H1 (cell line): ENCODE measurements around the gene HK1. TPM values are rescaled to one million over a fixed set of nuclear protein-coding genes. Genes with fewer than 3 reads are reported as not detected.

Source experiments
- CTCF ChIA-PET: fragments of 300-600 bp; sonication (Branson Sonifier 250); formaldehyde crosslinking; loops from one replicate; lab custom pipeline; 2021; ENCODE audit not compliant: partially characterized antibody; lab: Charles Lee
- POLR2A ChIA-PET: fragments of 300-600 bp; sonication (Branson Sonifier 250); formaldehyde crosslinking; loops from one replicate; lab custom pipeline; 2021; ENCODE audit warnings: inconsistent platforms; ENCODE audit not compliant: partially characterized antibody; lab: Charles Lee
- DNase-seq, 2 experiments: peaks; one replicate each; pipeline versions ENCODE4 v3.0.0 to v3.0.0-alpha.2; 2010 to 2022; ENCODE audit warnings: low spot score in 2 of 2, low read depth in 1 of 2, mixed read lengths in 1 of 2
- FAIRE-seq: peaks from 2 replicates; lab custom pipeline; 2011; peaks lifted over from hg19 to GRCh38; lab: Jason Lieb, UNC
- H2AFZ ChIP-seq: 2 replicates; pipeline ENCODE4 v1.8.1; 2012; ENCODE audit warnings: low read length, inconsistent platforms
- H2AK5ac ChIP-seq: 2 replicates; pipeline ENCODE4 v1.6.1; 2013; ENCODE audit warnings: low read depth, low read length
- H2BK120ac ChIP-seq: replicated peaks from 2 replicates; pipeline ENCODE3; 2013; ENCODE audit warnings: low read depth, low read length, inconsistent platforms
- H2BK12ac ChIP-seq: 2 replicates; pipeline ENCODE4 v1.6.1; 2013; ENCODE audit warnings: low read depth, low read length
- H2BK15ac ChIP-seq: 2 replicates; pipeline ENCODE4 v1.6.1; 2013; ENCODE audit warnings: low read length
- H2BK20ac ChIP-seq: 2 replicates; pipeline ENCODE4 v1.6.1; 2013; ENCODE audit warnings: low read length
- H2BK5ac ChIP-seq: 2 replicates; pipeline ENCODE4 v1.6.1; 2013; ENCODE audit warnings: low read depth, low read length
- H3K14ac ChIP-seq: 2 replicates; pipeline ENCODE4 v1.6.1; 2013; ENCODE audit warnings: inconsistent platforms; ENCODE audit not compliant: insufficient read length
- H3K18ac ChIP-seq: 2 replicates; pipeline ENCODE4 v1.6.1; 2013; ENCODE audit warnings: low read length; ENCODE audit errors: extremely low read depth
- H3K23ac ChIP-seq: 2 replicates; pipeline ENCODE4 v1.6.1; 2013; ENCODE audit warnings: inconsistent platforms; ENCODE audit not compliant: insufficient read length
- H3K23me2 ChIP-seq: 2 replicates; pipeline ENCODE4 v1.6.1; 2013; ENCODE audit warnings: low read depth, low read length
- H3K27ac ChIP-seq: 2 replicates; pipeline ENCODE4 v1.6.1; 2011; ENCODE audit warnings: low read depth, low read length, inconsistent platforms
- H3K27me3 ChIP-seq, 4 experiments: replicated peaks in 1 of 4; 1 replicate in 1 of 4; 2 replicates in 3 of 4; pipeline versions ENCODE4 v1.6.1 to v1.8.1; 2011 to 2013; ENCODE audit warnings: low read length in 3 of 4, mild to moderate bottlenecking in 3 of 4, inconsistent platforms in 2 of 4, mixed read lengths in 2 of 4, moderate library complexity in 1 of 4; ENCODE audit not compliant: control insufficient read depth in 3 of 4, insufficient read depth in 3 of 4; ENCODE audit errors: extremely low read depth in 1 of 4
- H3K36me3 ChIP-seq, 4 experiments: 2 replicates each; pipeline versions ENCODE4 v1.6.1 to v1.8.1; 2011 to 2013; ENCODE audit warnings: mild to moderate bottlenecking in 4 of 4, low read length in 3 of 4, moderate library complexity in 2 of 4, control low read depth in 1 of 4, inconsistent platforms in 1 of 4; ENCODE audit not compliant: insufficient read depth in 4 of 4, control insufficient read depth in 2 of 4
- H3K4ac ChIP-seq: replicated peaks from 2 replicates; pipeline ENCODE3; 2013; ENCODE audit warnings: low read length, low read depth, mixed read lengths, inconsistent platforms; ENCODE audit not compliant: insufficient read length
- H3K4me1 ChIP-seq, 4 experiments: replicated peaks in 1 of 4; 1 replicate in 1 of 4; 2 replicates in 3 of 4; pipeline versions ENCODE4 v1.6.1 to v1.8.1; 2011 to 2013; ENCODE audit warnings: low read length in 3 of 4, inconsistent platforms in 2 of 4, mixed read lengths in 1 of 4; ENCODE audit not compliant: insufficient read depth in 4 of 4, control insufficient read depth in 3 of 4
- H3K4me2 ChIP-seq, 2 experiments: 2 replicates each; pipeline versions ENCODE4 v1.6.1 to v1.8.1; 2011 to 2013; ENCODE audit warnings: low read depth in 2 of 2, low read length in 2 of 2, control low read depth in 1 of 2, inconsistent platforms in 1 of 2, mild to moderate bottlenecking in 1 of 2; ENCODE audit not compliant: insufficient read depth in 1 of 2
- H3K4me3 ChIP-seq, 4 experiments: fragments of 200-600, 300-600 bp in 1 of 4; sonication (generic), shearing (Covaris generic), sonication (Bioruptor Twin) in 1 of 4; 2 replicates each; pipeline versions ENCODE4 v1.5.1 to v1.8.1; 2011 to 2016; ENCODE audit warnings: low read length in 4 of 4, low read depth in 3 of 4, control low read depth in 2 of 4, inconsistent platforms in 2 of 4, mild to moderate bottlenecking in 2 of 4, mixed read lengths in 1 of 4, moderate library complexity in 1 of 4; ENCODE audit not compliant: insufficient read depth in 2 of 4; ENCODE audit errors: extremely low read depth in 1 of 4
- H3K56ac ChIP-seq: replicated peaks from 2 replicates; pipeline ENCODE3; 2013; ENCODE audit warnings: low read depth, mild to moderate bottlenecking, mixed read lengths, low read length, inconsistent platforms; ENCODE audit not compliant: insufficient read length
- H3K79me1 ChIP-seq: 2 replicates; pipeline ENCODE4 v1.6.1; 2013; ENCODE audit warnings: low read depth, low read length, control low read depth
- H3K79me2 ChIP-seq, 2 experiments: 2 replicates each; pipeline versions ENCODE4 v1.6.1 to v1.8.1; 2012 to 2013; ENCODE audit warnings: low read length in 2 of 2, mild to moderate bottlenecking in 2 of 2, inconsistent platforms in 1 of 2; ENCODE audit not compliant: insufficient read depth in 2 of 2, control insufficient read depth in 1 of 2
- H3K9ac ChIP-seq, 4 experiments: replicated peaks in 1 of 4; 1 replicate in 1 of 4; 2 replicates in 3 of 4; pipeline versions ENCODE4 v1.6.1 to v1.8.1; 2011 to 2013; ENCODE audit warnings: low read depth in 3 of 4, low read length in 3 of 4, control low read depth in 2 of 4, mild to moderate bottlenecking in 2 of 4, moderate library complexity in 2 of 4, inconsistent platforms in 1 of 4; ENCODE audit errors: extremely low read depth in 1 of 4
- H3K9me3 ChIP-seq, 2 experiments: 2 replicates each; pipeline versions ENCODE4 v1.6.1 to v1.8.1; 2012 to 2013; ENCODE audit warnings: mild to moderate bottlenecking in 2 of 2, moderate library complexity in 2 of 2, control low read depth in 1 of 2, inconsistent platforms in 1 of 2, low read depth in 1 of 2, low read length in 1 of 2, mixed read lengths in 1 of 2; ENCODE audit not compliant: insufficient read depth in 2 of 2
- H4K20me1 ChIP-seq, 2 experiments: replicated peaks in 1 of 2; 2 replicates each; pipeline versions ENCODE3 to v1.8.1; 2011 to 2013; ENCODE audit warnings: inconsistent platforms in 2 of 2, low read length in 2 of 2, mild to moderate bottlenecking in 1 of 2; ENCODE audit not compliant: insufficient read depth in 2 of 2, control insufficient read depth in 1 of 2
- H4K5ac ChIP-seq: 2 replicates; pipeline ENCODE4 v1.6.1; 2013; ENCODE audit warnings: low read length, low read depth, mixed read lengths, inconsistent platforms; ENCODE audit not compliant: insufficient read length
- H4K8ac ChIP-seq: 2 replicates; pipeline ENCODE4 v1.8.0; 2013; ENCODE audit warnings: mild to moderate bottlenecking, moderate library complexity, low read length, inconsistent platforms; ENCODE audit not compliant: insufficient read depth; ENCODE audit errors: extremely low read depth
- H4K91ac ChIP-seq: replicated peaks from 2 replicates; pipeline ENCODE3; 2013; ENCODE audit warnings: low read length, mixed read lengths, inconsistent platforms; ENCODE audit not compliant: insufficient read length
- CHD2 ChIP-seq: IDR thresholded peaks from 2 replicates; pipeline ENCODE4 v1.6.1; 2012; ENCODE audit warnings: low read length, improper control_type of control experiment
- KDM4A ChIP-seq: IDR thresholded peaks from one replicate; pipeline ENCODE4 v1.7.1; 2012; ENCODE audit warnings: low read depth, mild to moderate bottlenecking, moderate library complexity, low read length, inconsistent platforms; ENCODE audit not compliant: severe bottlenecking
- MAX ChIP-seq: IDR thresholded peaks from 2 replicates; pipeline ENCODE4 v1.6.1; 2012; ENCODE audit warnings: inconsistent platforms
- NRF1 ChIP-seq: IDR thresholded peaks from 2 replicates; pipeline ENCODE4 v1.6.1; 2011; ENCODE audit warnings: mild to moderate bottlenecking, low read depth, low read length, improper control_type of control experiment
- PHF8 ChIP-seq: fragments of 200-600 bp; sonication (generic); conservative IDR thresholded peaks from 2 replicates; pipeline ENCODE4 v1.7.1; 2012; ENCODE audit warnings: low read depth, mild to moderate bottlenecking, inconsistent platforms, low read length, moderate library complexity
- SP4 ChIP-seq: IDR thresholded peaks from 2 replicates; pipeline ENCODE4 v1.6.1; 2012; ENCODE audit warnings: low read length, inconsistent platforms
- WGBS, 2 experiments: shearing (Covaris generic) in 1 of 2; methylation state at CpG; one replicate each; pipeline versions ENCODE4 v1.1.6 to v1.1.7; 2013 to 2015; ENCODE audit warnings: low lambda C conversion rate in 2 of 2, mixed read lengths in 2 of 2, inconsistent platforms in 1 of 2, low coverage in 1 of 2, missing lambda C conversion rate in 1 of 2; ENCODE audit not compliant: insufficient replicate concordance in 2 of 2, insufficient coverage in 1 of 2, insufficient read length in 1 of 2; ENCODE audit errors: extremely low coverage in 1 of 2, missing lambda C conversion rate in 1 of 2; 5-methylcytosine and 5-hydroxymethylcytosine counted together
- polyA plus RNA-seq, 7 experiments: library from polyadenylated mRNA; depleted of rRNA in 3 of 7; stranded (reverse) in 5 of 7; unstranded in 2 of 7; fragments of >200 nt in 5 of 7; fragments of 200-250 nt in 2 of 7; gene quantifications; 1 replicate in 5 of 7; 2 replicates in 1 of 7; 4 replicates in 1 of 7; pipeline versions ENCODE4 v1.2.1 to v1.2.3, GENCODE V29; 2011 to 2013; ENCODE audit warnings: missing spikeins in 2 of 7, mixed read lengths in 2 of 7
- total RNA-seq: library from RNA; stranded (reverse); fragmentation: NEBNext Ultra II Directional; extraction: Animal tissue kit (Norgen Biotek cat#: 25700); gene quantifications from 2 replicates; pipeline ENCODE4 v1.2.1, GENCODE V29; 2021

Gene HK1
- total and polyA plus RNA-seq, 2 of the 8 experiments (the other 6 are each of a cell fraction or from before 2014, with no cell fraction given): 55.8 to 247 TPM

GRCh38 chr10:69345890-69346474, 67.7 kb downstream of the HK1 start:
- Histone ChIP-seq H3K14ac (no peak overlapping the region), H3K4ac (peak overlapping the region; percentile 49), H3K79me1 (peaks cover 13% of the 10 kb centered on the region; the same call in 1 of the 2 replicates), H3K27ac (no peak overlapping the region), H4K20me1 (no peaks in the 10 kb centered on the region), H2BK20ac (no peak overlapping the region), H3K56ac (no peak overlapping the region), H3K36me3 (peaks cover 0 to 7% (median 4%) of the 10 kb centered on the region in 4 experiments; a peak in 5 of 8 replicates), H4K5ac (no peak overlapping the region), H2BK5ac (peak overlapping the region; percentile 94), H3K18ac (peak overlapping the region; percentile 53; the same call in 1 of the 2 replicates), H2BK12ac (peak overlapping the region; percentile 86; the same call in 1 of the 2 replicates), H3K9me3 (no peaks in the 10 kb centered on the region; a peak in 1 of 4 replicates), H3K4me2 (0 out of 4 replicates have a peak overlapping the region, but pooled peaks of 1 of the 2 experiments have one; percentile 12), H3K23ac (no peak overlapping the region), H3K27me3 (no peaks in the 10 kb centered on the region), H3K4me3 (no peak overlapping the region; a peak in 1 of 8 replicates), H4K91ac (no peak overlapping the region), H3K9ac (no peak overlapping the region), H3K79me2 (peaks cover 4 to 80% of the 10 kb centered on the region in 2 experiments; a peak in 2 of 4 replicates), H2AFZ (no peak overlapping the region), H3K4me1 (peaks cover 12 to 24% (median 21%) of the 10 kb centered on the region in 4 experiments), H2BK15ac (no peak overlapping the region), H3K23me2 (no peaks in the 10 kb centered on the region), H4K8ac (peak overlapping the region; percentile 4; the same call in 1 of the 2 replicates), H2BK120ac (no peak overlapping the region), H2AK5ac (0 out of 2 replicates have a peak overlapping the region, but pooled peaks have one; percentile 90)
- DNase-seq (no peak), FAIRE-seq (no peak)
- ChIA-PET CTCF (interaction anchor here (0.8 to 1.3 kb wide), 6 partner anchors 8 to 35 kb away, joined by 3 to 6 read pairs (median 4); no protein-coding TSS in a partner anchor), POLR2A (interaction anchor here (0.9 kb wide), 1 partner anchor 11 kb away, joined by 4 read pairs; no protein-coding TSS in a partner anchor)
- WGBS, 2 experiments: 71% methylated on average over 8 of the region's 8 CpGs; no CpG with 5 or more reads in 1 of the 2 experiments
- TF ChIP-seq SP4: no peak
- no peak for TF ChIP-seq KDM4A
- TF ChIP-seq PHF8: no peak
- TF ChIP-seq CHD2: no peak
- TF ChIP-seq NRF1: no peak
- no peak for TF ChIP-seq MAX
